Upper lobe of right lung (tissue), 1 donor: ENCODE results near the gene TENT5C. TPM values are rescaled to one million over a fixed set of nuclear protein-coding genes. Genes with fewer than 3 reads are reported as not detected.

ENCODE experiments used
- ATAC-seq: fragments of 200-7000 bp; cut with Tn5 transposase; one replicate; pipeline ENCODE4 v1.9.1; 2020; ENCODE audit warnings: mild to moderate bottlenecking, moderate library complexity
- DNase-seq: peaks from one replicate; pipeline ENCODE4 v3.0.0-alpha.2; 2020
- H3K27ac ChIP-seq: fragments of 200-600 bp; one replicate; pipeline ENCODE4 v1.8.0; 2022
- H3K27me3 ChIP-seq: fragments of 200-600 bp; one replicate; pipeline ENCODE4 v1.8.0; 2022; ENCODE audit warnings: mild to moderate bottlenecking
- H3K36me3 ChIP-seq: fragments of 200-600 bp; one replicate; pipeline ENCODE4 v1.8.0; 2022
- H3K4me1 ChIP-seq: fragments of 200-600 bp; one replicate; pipeline ENCODE4 v1.8.0; 2022
- H3K4me3 ChIP-seq: fragments of 200-600 bp; one replicate; pipeline ENCODE4 v1.8.0; 2022; ENCODE audit warnings: mild to moderate bottlenecking
- H3K9me3 ChIP-seq: fragments of 200-600 bp; one replicate; pipeline ENCODE4 v1.8.0; 2022
- CTCF ChIP-seq: fragments of 200-600 bp; IDR thresholded peaks from one replicate; pipeline ENCODE4 v1.8.0; 2022; ENCODE audit warnings: antibody characterized with exemption
- intact Hi-C: fragments of 100-400 bp; cut with DNase I; formaldehyde crosslinking; loops from one replicate; pipeline ENCODE4 v1.11.0; 2022
- total RNA-seq: library from RNA; stranded (reverse); fragmentation: NEBNext Ultra II Directional; extraction: Animal tissue kit (Norgen Biotek cat#: 25700); gene quantifications from one replicate; pipeline ENCODE4 v1.2.1, GENCODE V29; 2021
- donor health status: DM: no; HTN: yes; CAD: no; lungs with severe emphysema.

Gene TENT5C
- total RNA-seq, 1 donor from 2014 or later = 13.7 TPM

- Histone ChIP-seq H3K27me3 (no peaks in the 10 kb centered on the region), H3K9me3 (no peaks in the 10 kb centered on the region), H3K4me3 (no peak overlapping the region), H3K27ac (no peak overlapping the region), H3K36me3 (no peaks in the 10 kb centered on the region), H3K4me1 (peaks cover 5% of the 10 kb centered on the region)
- TF ChIP-seq CTCF = no peak
- ATAC-seq (no peak), DNase-seq (peak; percentile 32)
- intact Hi-C loops = no loop called here
These were observed 31.6 kb upstream of the TENT5C start for GRCh38 chr1:117574161-117574835.

- peak; percentile 55 for DNase-seq
- intact Hi-C loops = no loop called here
- ATAC-seq = no peak
- Histone ChIP-seq H3K4me3 (no peak overlapping the region), H3K27me3 (no peaks in the 10 kb centered on the region), H3K9me3 (no peaks in the 10 kb centered on the region), H3K27ac (no peak overlapping the region), H3K36me3 (no peaks in the 10 kb centered on the region), H3K4me1 (no peaks in the 10 kb centered on the region)
- no peak for TF ChIP-seq CTCF
These were observed 30.1 kb upstream of the TENT5C start for GRCh38 chr1:117575586-117576225.

- DNase-seq = peak; percentile 50
- ATAC-seq = no peak
- TF ChIP-seq CTCF = no peak
- no peak overlapping the region for H3K27ac ChIP-seq
- no peaks in the 10 kb centered on the region for H3K9me3 ChIP-seq
- intact Hi-C loops = no loop called here
- H3K4me1 ChIP-seq = no peaks in the 10 kb centered on the region
- no peaks in the 10 kb centered on the region for H3K27me3 ChIP-seq
- no peak overlapping the region for H3K4me3 ChIP-seq
- no peaks in the 10 kb centered on the region for H3K36me3 ChIP-seq
These were observed 29.6 kb upstream of the TENT5C start for GRCh38 chr1:117576236-117576635.

GRCh38 chr1:117577191-117577885 is 28.5 kb upstream of the TENT5C start:
- no peaks in the 10 kb centered on the region for H3K4me1 ChIP-seq
- H3K4me3 ChIP-seq = no peak overlapping the region
- H3K36me3 ChIP-seq = no peaks in the 10 kb centered on the region
- no peak for DNase-seq
- H3K27ac ChIP-seq = no peak overlapping the region
- TF ChIP-seq CTCF = no peak
- intact Hi-C loops = no loop called here
- H3K9me3 ChIP-seq = no peaks in the 10 kb centered on the region
- peak; percentile 23 for ATAC-seq
- no peaks in the 10 kb centered on the region for H3K27me3 ChIP-seq

GRCh38 chr1:117578466-117578865 is 27.4 kb upstream of the TENT5C start:
- no peaks in the 10 kb centered on the region for H3K36me3 ChIP-seq
- no peaks in the 10 kb centered on the region for H3K27me3 ChIP-seq
- H3K9me3 ChIP-seq = no peaks in the 10 kb centered on the region
- H3K27ac ChIP-seq = no peak overlapping the region
- H3K4me1 ChIP-seq = no peaks in the 10 kb centered on the region
- no peak overlapping the region for H3K4me3 ChIP-seq
- no peak for TF ChIP-seq CTCF
- DNase-seq (no peak), ATAC-seq (no peak)
- intact Hi-C loops = no loop called here
